ENCODE data around the gene PLA2G2D.

Gene PLA2G2D

GRCh38 chr1:20119347-20119746 is at the start of gene PLA2G2D:
PLA2G2D (minus strand) TSS chr1:20119536; CDS start chr1:20119498, 38 bp downstream.
- DNase-seq (ENCODE audit: low read depth): no peak

- DNase-seq (ENCODE audit: low read depth): no peak
Observed at GRCh38 chr1:20168564-20169491, 49.5 kb upstream of the PLA2G2D start.

- no peak for DNase-seq (ENCODE audit: low read depth)
Observed at GRCh38 chr1:20167126-20167525, 47.8 kb upstream of the PLA2G2D start.

GRCh38 chr1:20166051-20166450 is 46.7 kb upstream of the PLA2G2D start:
- DNase-seq (ENCODE audit: low read depth): no peak

GRCh38 chr1:20165522-20165951 is 46.2 kb upstream of the PLA2G2D start:
- DNase-seq (ENCODE audit: low read depth): no peak

- DNase-seq (ENCODE audit: low read depth): no peak
Observed at GRCh38 chr1:20164694-20165202, 45.4 kb upstream of the PLA2G2D start.

GRCh38 chr1:20160034-20160433 is 40.7 kb upstream of the PLA2G2D start:
- DNase-seq (ENCODE audit: low read depth): no peak

GRCh38 chr1:20158358-20159070 is 39.2 kb upstream of the PLA2G2D start:
- DNase-seq (ENCODE audit: low read depth): no peak

- no peak for DNase-seq (ENCODE audit: low read depth)
Observed at GRCh38 chr1:20154301-20154831, 35.0 kb upstream of the PLA2G2D start.

GRCh38 chr1:20153000-20153418 is 33.7 kb upstream of the PLA2G2D start:
- DNase-seq (ENCODE audit: low read depth): no peak

- no peak for DNase-seq (ENCODE audit: low read depth)
Observed at GRCh38 chr1:20152599-20152930, 33.2 kb upstream of the PLA2G2D start.

GRCh38 chr1:20151906-20152598 is 32.7 kb upstream of the PLA2G2D start:
- peak; percentile 40 for DNase-seq (ENCODE audit: low read depth)

- DNase-seq (ENCODE audit: low read depth): no peak
Observed at GRCh38 chr1:20150969-20151368, 31.6 kb upstream of the PLA2G2D start.

GRCh38 chr1:20150326-20150705 is 31.0 kb upstream of the PLA2G2D start:
- DNase-seq (ENCODE audit: low read depth): no peak

- DNase-seq (ENCODE audit: low read depth): no peak
Observed at GRCh38 chr1:20149601-20150325, 30.4 kb upstream of the PLA2G2D start.

- DNase-seq (ENCODE audit: low read depth): no peak
Observed at GRCh38 chr1:20148571-20149500, 29.5 kb upstream of the PLA2G2D start.

- no peak for DNase-seq (ENCODE audit: low read depth)
Observed at GRCh38 chr1:20147846-20148570, 28.7 kb upstream of the PLA2G2D start.

GRCh38 chr1:20143734-20144565 is 24.6 kb upstream of the PLA2G2D start:
- DNase-seq (ENCODE audit: low read depth): no peak

GRCh38 chr1:20143318-20143717 is 24.0 kb upstream of the PLA2G2D start:
- no peak for DNase-seq (ENCODE audit: low read depth)

Measured in HS-27A (cell line).